GM10266 (cell line): Measurements from ENCODE around the gene SPACA4.

Experiments
- DNase-seq: peaks from one replicate; pipeline ENCODE4 v3.0.0; 2012; ENCODE audit errors: extremely low spot score
- CTCF ChIP-seq: IDR thresholded peaks from 2 replicates; pipeline ENCODE4 v1.5.1; 2012; ENCODE audit warnings: mild to moderate bottlenecking, low read depth; ENCODE audit not compliant: control insufficient read depth, insufficient read depth; ENCODE audit errors: missing control alignments

SPACA4 gene

GRCh38 chr19:48633148-48634035 is 26.9 kb downstream of the SPACA4 start:
- TF ChIP-seq CTCF, result no peak

GRCh38 chr19:48634036-48634342 is 27.4 kb downstream of the SPACA4 start:
- no peak for TF ChIP-seq CTCF
- DNase-seq, result no peak

More at GRCh38 chr19:48633148-48634035, 26.9 kb downstream of the SPACA4 start:
- no peak for DNase-seq

GRCh38 chr19:48634424-48635262 is 28.1 kb downstream of the SPACA4 start:
- DNase-seq, result peak; percentile 92
- TF ChIP-seq CTCF, result no peak

GRCh38 chr19:48635263-48635965 is 28.9 kb downstream of the SPACA4 start:
- no peak for TF ChIP-seq CTCF
- peak; percentile 94 for DNase-seq

- no peak for DNase-seq
- no peak for TF ChIP-seq CTCF
Observed at GRCh38 chr19:48635966-48636858, 29.7 kb downstream of the SPACA4 start.

GRCh38 chr19:48636859-48637448 is 30.4 kb downstream of the SPACA4 start, which contains the start of gene DBP:
Gene DBP, minus strand, starts transcription at chr19:48637379. Its CDS starts 385 bp downstream, at chr19:48636994.
- peak; percentile 47 for DNase-seq
- no peak for TF ChIP-seq CTCF
